ENCODE results near the gene ALK.

GRCh38 chr2:29213888-29214291, 707.5 kb downstream of the ALK start:
- TF ChIP-seq CTCF (IDR thresholded peaks at IDR 0.05) (no peak), POLR2A (IDR thresholded peaks at IDR 0.05) (no peak)
